ENCODE measurements around the gene OR11H12. TPM values are rescaled to one million over a fixed set of nuclear protein-coding genes. Genes with fewer than 3 reads are reported as not detected.

The OR11H12 gene, protein sequence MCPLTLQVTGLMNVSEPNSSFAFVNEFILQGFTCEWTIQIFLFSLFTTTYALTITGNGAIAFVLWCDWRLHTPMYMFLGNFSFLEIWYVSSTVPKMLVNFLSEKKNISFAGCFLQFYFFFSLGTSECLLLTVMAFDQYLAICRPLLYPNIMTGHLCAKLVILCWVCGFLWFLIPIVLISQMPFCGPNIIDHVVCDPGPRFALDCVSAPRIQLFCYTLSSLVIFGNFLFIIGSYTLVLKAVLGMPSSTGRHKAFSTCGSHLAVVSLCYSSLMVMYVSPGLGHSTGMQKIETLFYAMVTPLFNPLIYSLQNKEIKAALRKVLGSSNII
- not detected in 5 replicates for total RNA-seq (2022; extraction: Qiagen RNA extraction)

DNA sequence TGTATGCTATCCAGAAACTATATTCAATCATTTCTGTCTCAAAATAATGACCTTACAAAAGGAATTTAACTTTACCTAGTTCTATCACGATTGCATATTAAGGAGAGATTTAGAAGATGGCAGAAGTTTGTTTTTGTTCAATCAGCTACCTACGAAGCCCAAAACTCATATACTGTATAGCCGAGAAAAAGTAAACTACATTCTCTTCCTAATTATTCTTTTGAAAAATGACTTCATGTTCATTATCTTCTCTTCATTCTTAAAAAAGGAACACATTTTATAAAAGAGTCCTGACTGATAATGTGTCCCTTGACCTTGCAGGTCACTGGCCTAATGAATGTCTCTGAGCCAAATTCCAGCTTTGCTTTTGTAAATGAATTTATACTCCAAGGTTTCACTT lies at the start of gene OR11H12:
OR11H12 (plus strand) TSS at position 301 of the 400 bp plus-strand sequence; CDS start at position 301, 0 bp downstream.

